Cardiac muscle cell (in vitro differentiated cells and primary cell): ENCODE measurements around the gene CHAF1A. TPM values are rescaled to one million over a fixed set of nuclear protein-coding genes. Genes with fewer than 3 reads are reported as not detected.

Experiments used
- DNase-seq, 2 donors: peaks; one replicate each; pipeline versions ENCODE4 v3.0.0 to v3.0.0-alpha.2; 2010 to 2017; ENCODE audit warnings: low read depth in 1 of 2, low spot score in 1 of 2
- H3K27ac ChIP-seq: fragments of 200-600 bp; sonication (generic); 2 replicates; pipeline ENCODE4 v1.5.1; 2016
- H3K27me3 ChIP-seq: fragments of 200-600 bp; sonication (generic); 2 replicates; pipeline ENCODE4 v1.6.0; 2016; ENCODE audit warnings: control low read depth
- H3K36me3 ChIP-seq: fragments of 200-600 bp; sonication (generic); 2 replicates; pipeline ENCODE4 v1.5.1; 2016; ENCODE audit warnings: control low read depth
- H3K4me1 ChIP-seq: fragments of 200-600 bp; sonication (generic); 2 replicates; pipeline ENCODE4 v1.8.1; 2017; ENCODE audit warnings: low read depth, mild to moderate bottlenecking, mixed run types
- H3K4me3 ChIP-seq: fragments of 200-600 bp; sonication (generic); 2 replicates; pipeline ENCODE4 v1.5.1; 2016; ENCODE audit warnings: mild to moderate bottlenecking
- H3K9me3 ChIP-seq: fragments of 200-600 bp; sonication (generic); 2 replicates; pipeline ENCODE4 v1.5.1; 2017; ENCODE audit warnings: low read depth, mild to moderate bottlenecking, control low read depth
- CTCF ChIP-seq: IDR thresholded peaks from 2 replicates; pipeline ENCODE4 v1.5.1; 2012; ENCODE audit warnings: low read depth, mild to moderate bottlenecking, low read length
- polyA plus RNA-seq: library from polyadenylated mRNA; unstranded; fragments of >200 nt; fragmentation: Nextera tagmentation; extraction: Ambion mirVana; gene quantifications from 2 replicates; pipeline ENCODE4 v1.2.1, GENCODE V29; 2016
- total RNA-seq: library from RNA; depleted of rRNA; stranded (reverse); fragments of >200 nt; gene quantifications from 2 replicates; pipeline ENCODE4 v1.2.3, GENCODE V29; 2016

Gene CHAF1A
- total and polyA plus RNA-seq, 2 experiments from 2014 or later = 15.3 to 38.9 TPM

GRCh38 chr19:4414800-4415321 is 12.4 kb downstream of the CHAF1A start:
- Histone ChIP-seq H3K4me3 (no peak overlapping the region), H3K36me3 (no peaks in the 10 kb centered on the region), H3K27me3 (no peaks in the 10 kb centered on the region), H3K27ac (peak overlapping the region; percentile 59), H3K4me1 (peaks cover 12% of the 10 kb centered on the region), H3K9me3 (no peaks in the 10 kb centered on the region)
- DNase-seq = peak in 1 of 2 donors; percentile 60
- TF ChIP-seq CTCF = no peak

GRCh38 chr19:4415352-4415751 is 12.9 kb downstream of the CHAF1A start:
- peak overlapping the region; percentile 59 for H3K27ac ChIP-seq

GRCh38 chr19:4416268-4416667 is 13.8 kb downstream of the CHAF1A start:
- peaks cover 12% of the 10 kb centered on the region for H3K4me1 ChIP-seq
- no peaks in the 10 kb centered on the region for H3K27me3 ChIP-seq
- H3K36me3 ChIP-seq = no peaks in the 10 kb centered on the region
- H3K4me3 ChIP-seq = no peak overlapping the region
- TF ChIP-seq CTCF = no peak
- H3K27ac ChIP-seq = no peak overlapping the region
- H3K9me3 ChIP-seq = no peaks in the 10 kb centered on the region
- DNase-seq = no peak

More at GRCh38 chr19:4415352-4415751, 12.9 kb downstream of the CHAF1A start:
- Histone ChIP-seq H3K27me3 (no peaks in the 10 kb centered on the region), H3K4me3 (no peak overlapping the region), H3K4me1 (peaks cover 12% of the 10 kb centered on the region), H3K9me3 (no peaks in the 10 kb centered on the region), H3K36me3 (no peaks in the 10 kb centered on the region)
- DNase-seq = peak in 1 of 2 donors; percentile 70
- TF ChIP-seq CTCF = no peak

GRCh38 chr19:4423416-4424126 is 21.1 kb downstream of the CHAF1A start:
- Histone ChIP-seq H3K27ac (no peak overlapping the region), H3K4me1 (no peaks in the 10 kb centered on the region), H3K27me3 (no peaks in the 10 kb centered on the region), H3K36me3 (no peaks in the 10 kb centered on the region), H3K9me3 (no peaks in the 10 kb centered on the region), H3K4me3 (no peak overlapping the region)
- TF ChIP-seq CTCF = no peak
- DNase-seq = no peak

GRCh38 chr19:4425537-4425936 is 23.1 kb downstream of the CHAF1A start:
- no peak for TF ChIP-seq CTCF
- no peak overlapping the region for H3K4me3 ChIP-seq
- peak in 1 of 2 donors; percentile 74 for DNase-seq
- peaks cover 3% of the 10 kb centered on the region for H3K36me3 ChIP-seq
- H3K27me3 ChIP-seq = no peaks in the 10 kb centered on the region
- no peak overlapping the region for H3K27ac ChIP-seq
- H3K9me3 ChIP-seq = no peaks in the 10 kb centered on the region
- H3K4me1 ChIP-seq = no peaks in the 10 kb centered on the region
